ENCODE results near the gene MBTD1. TPM values are rescaled to one million over a fixed set of nuclear protein-coding genes. Genes with fewer than 3 reads are reported as not detected.

Gene MBTD1
- total RNA-seq, 6 experiments from 2014 or later: 3.6 to 5.1 (median 4.5) TPM

- peaks cover 34% of the 10 kb centered on the region for H3K36me3 Mint-ChIP-seq (ENCODE audit: low read depth)
- no peak for DNase-seq
- peaks cover 1% of the 10 kb centered on the region for H3K27me3 Mint-ChIP-seq (ENCODE audit: insufficient read depth)
- no peak for TF ChIP-seq CTCF (IDR thresholded peaks at IDR 0.05)
- peak overlapping the region; percentile 93 for H3K4me3 Mint-ChIP-seq
- peak overlapping the region; percentile 62 for H3K27ac Mint-ChIP-seq
- peaks cover 60% of the 10 kb centered on the region for H3K4me1 Mint-ChIP-seq (ENCODE audit: low read depth)
- no peaks in the 10 kb centered on the region for H3K9me3 Mint-ChIP-seq
These were observed 889 bp downstream of the MBTD1 start for GRCh38 chr17:51258756-51259563.

GRCh38 chr17:51257150-51258081 is 2.4 kb downstream of the MBTD1 start:
- peaks cover 1% of the 10 kb centered on the region for H3K27me3 Mint-ChIP-seq (ENCODE audit: insufficient read depth)
- H3K36me3 Mint-ChIP-seq (ENCODE audit: low read depth): peaks cover 35% of the 10 kb centered on the region

GRCh38 chr17:51256101-51256500 is 3.7 kb downstream of the MBTD1 start:
- Mint-ChIP-seq H3K4me1 (ENCODE audit: low read depth) (peaks cover 47% of the 10 kb centered on the region), H3K36me3 (ENCODE audit: low read depth) (peaks cover 30% of the 10 kb centered on the region), H3K4me3 (no peak overlapping the region), H3K27me3 (ENCODE audit: insufficient read depth) (peaks cover 1% of the 10 kb centered on the region; the same call in 1 of the 2 replicates), H3K9me3 (no peaks in the 10 kb centered on the region), H3K27ac (no peak overlapping the region)
- no peak for TF ChIP-seq CTCF (IDR thresholded peaks at IDR 0.05)
- DNase-seq: no peak

More at GRCh38 chr17:51257150-51258081, 2.4 kb downstream of the MBTD1 start:
- H3K9me3 Mint-ChIP-seq: no peaks in the 10 kb centered on the region
- no peak for TF ChIP-seq CTCF (IDR thresholded peaks at IDR 0.05)
- H3K4me1 Mint-ChIP-seq (ENCODE audit: low read depth): peaks cover 48% of the 10 kb centered on the region
- H3K27ac Mint-ChIP-seq: peak overlapping the region; percentile 19
- peak overlapping the region; percentile 93 for H3K4me3 Mint-ChIP-seq
- no peak for DNase-seq

GRCh38 chr17:51255673-51256072 is 4.2 kb downstream of the MBTD1 start:
- peaks cover 1% of the 10 kb centered on the region; the same call in 1 of the 2 replicates for H3K27me3 Mint-ChIP-seq (ENCODE audit: insufficient read depth)
- H3K4me3 Mint-ChIP-seq: no peak overlapping the region
- no peak for TF ChIP-seq CTCF (IDR thresholded peaks at IDR 0.05)
- peaks cover 51% of the 10 kb centered on the region for H3K4me1 Mint-ChIP-seq (ENCODE audit: low read depth)
- no peaks in the 10 kb centered on the region for H3K9me3 Mint-ChIP-seq
- no peak overlapping the region for H3K27ac Mint-ChIP-seq
- no peak for DNase-seq
- H3K36me3 Mint-ChIP-seq (ENCODE audit: low read depth): peaks cover 35% of the 10 kb centered on the region

GRCh38 chr17:51251010-51251409 is 8.8 kb downstream of the MBTD1 start:
- no peaks in the 10 kb centered on the region for H3K27me3 Mint-ChIP-seq (ENCODE audit: insufficient read depth)
- H3K36me3 Mint-ChIP-seq (ENCODE audit: low read depth): peaks cover 47% of the 10 kb centered on the region
- no peak for TF ChIP-seq CTCF (IDR thresholded peaks at IDR 0.05)
- H3K27ac Mint-ChIP-seq: peak overlapping the region; percentile 79
- H3K9me3 Mint-ChIP-seq: no peaks in the 10 kb centered on the region
- peaks cover 33% of the 10 kb centered on the region for H3K4me1 Mint-ChIP-seq (ENCODE audit: low read depth)
- no peak for DNase-seq
- peak overlapping the region; percentile 56 for H3K4me3 Mint-ChIP-seq

Data from HFFc6 (cell line).